Stimulated activated CD4-positive, alpha-beta T cell treated with anti-CD3 and anti-CD28 coated beads, Interleukin-2, amount 100 ng/mL, for 24 hours (primary cell): ENCODE results near the gene CNN2.
A peak's percentile ranks its signal among the peaks of the same experiment; 100 is the strongest.

ENCODE experiments used
- DNase-seq, 2 donors: peaks; one replicate each; pipeline ENCODE4 v3.0.0-alpha.2; 2020

The CNN2 gene

GRCh38 chr19:1025960-1026782, at the start of gene CNN2:
Gene CNN2 (plus strand): TSS chr19:1026608. CDS start chr19:1026662, 54 bp downstream.
- peak; percentile 74 to 79 for DNase-seq

- no peak for DNase-seq
Measured at GRCh38 chr19:977058-977464, 49.3 kb upstream of the CNN2 start.

- no peak for DNase-seq
Measured at GRCh38 chr19:979318-979741, 47.1 kb upstream of the CNN2 start.

- DNase-seq: no peak
Measured at GRCh38 chr19:980133-980998, 46.0 kb upstream of the CNN2 start.

DNA sequence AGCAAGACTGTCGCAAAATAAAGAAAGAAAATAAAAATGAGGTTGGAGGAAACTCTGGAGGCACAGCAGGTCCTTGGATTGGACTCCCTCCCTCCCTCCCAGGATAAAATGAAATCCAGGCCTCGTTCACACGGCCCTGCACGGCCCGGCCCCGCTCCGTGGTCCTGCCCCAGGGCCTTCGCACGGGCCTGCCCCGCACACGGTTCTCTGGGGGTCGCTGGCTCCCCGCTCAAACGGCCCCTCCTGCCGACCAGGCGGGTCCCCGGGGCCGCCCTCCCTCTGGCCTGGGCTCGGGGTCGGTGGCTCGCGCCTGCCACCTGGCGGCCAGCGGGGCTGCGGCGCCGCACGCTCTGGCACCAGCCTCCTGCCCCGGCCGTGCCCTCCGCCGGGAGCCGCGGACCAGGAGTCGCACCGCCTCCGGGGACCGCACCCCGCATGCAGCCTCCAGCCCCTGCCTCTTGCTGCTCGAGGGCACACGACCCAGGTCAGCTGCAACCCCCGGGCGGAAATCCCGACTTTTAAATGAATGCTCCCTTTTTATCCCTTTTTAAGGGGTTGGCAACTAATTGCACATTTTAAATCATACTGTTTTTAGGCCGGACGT, 43.7 kb upstream of the CNN2 start:
- DNase-seq: peak; percentile 81 to 85

- DNase-seq: peak; percentile 91 to 95
Measured at GRCh38 chr19:984165-984967, 42.0 kb upstream of the CNN2 start, which contains the start of gene WDR18. Gene WDR18 (plus strand): TSS chr19:984345. CDS start chr19:984354, 9 bp downstream.

DNA sequence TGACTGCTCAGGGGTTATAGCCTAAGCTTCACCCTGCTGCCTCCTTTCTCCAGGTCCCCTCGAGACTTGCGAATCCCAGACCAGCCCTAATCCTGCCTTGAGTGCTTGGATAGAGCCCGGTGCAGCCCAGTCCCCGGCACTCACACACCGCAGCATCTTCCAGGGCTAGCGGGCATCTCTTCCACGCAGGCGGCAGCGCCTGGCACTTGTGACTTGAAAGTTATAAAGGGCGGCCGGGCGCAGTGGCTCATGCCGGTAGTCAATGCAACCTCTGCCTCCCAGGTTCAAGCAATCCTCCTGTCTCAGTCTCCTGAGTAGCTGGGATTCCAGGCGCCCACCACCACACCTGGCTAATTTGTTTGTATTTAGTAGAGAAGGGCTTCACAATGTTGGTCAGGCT, 40.3 kb upstream of the CNN2 start:
- no peak for DNase-seq

DNA sequence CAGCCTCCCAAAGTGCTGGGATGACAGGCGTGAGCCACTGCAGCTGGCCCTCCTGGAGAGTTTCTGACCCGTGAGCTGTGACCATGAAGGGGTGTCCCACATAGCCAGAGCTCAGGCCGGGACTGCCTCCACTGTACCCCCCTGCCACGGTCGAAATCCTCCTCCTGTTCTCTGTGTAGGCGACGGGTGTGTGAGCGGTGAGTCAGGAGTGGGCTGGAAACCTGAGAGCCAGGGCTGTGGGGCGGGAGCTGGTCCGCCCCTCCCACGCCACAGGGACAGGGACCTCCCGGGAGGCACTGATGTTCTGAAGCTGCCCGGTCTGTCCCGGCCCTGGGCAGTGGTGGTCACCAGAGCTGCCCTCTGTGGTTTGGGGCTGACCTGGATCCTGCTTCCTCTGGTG, 38.3 kb upstream of the CNN2 start:
- no peak for DNase-seq

DNA sequence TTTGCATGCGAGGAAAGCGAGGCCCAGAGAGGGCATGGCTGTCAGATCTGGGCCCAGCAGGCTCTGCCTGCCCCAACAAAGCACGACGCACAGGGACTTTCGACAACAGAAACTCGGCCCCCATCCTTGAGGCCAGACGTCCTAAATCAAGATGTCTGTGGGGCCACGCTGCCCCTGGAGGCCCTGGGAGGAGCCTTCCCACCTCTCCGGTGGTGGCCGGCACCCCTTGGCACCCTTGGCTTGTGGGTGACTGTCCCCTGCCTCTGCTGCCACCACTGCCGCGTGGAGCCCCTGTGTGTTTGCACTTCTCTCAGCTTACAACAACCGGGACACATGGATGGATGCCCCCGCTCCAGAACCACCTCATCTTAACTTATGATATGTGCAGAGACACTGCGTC, 37.9 kb upstream of the CNN2 start:
- DNase-seq: no peak

DNA sequence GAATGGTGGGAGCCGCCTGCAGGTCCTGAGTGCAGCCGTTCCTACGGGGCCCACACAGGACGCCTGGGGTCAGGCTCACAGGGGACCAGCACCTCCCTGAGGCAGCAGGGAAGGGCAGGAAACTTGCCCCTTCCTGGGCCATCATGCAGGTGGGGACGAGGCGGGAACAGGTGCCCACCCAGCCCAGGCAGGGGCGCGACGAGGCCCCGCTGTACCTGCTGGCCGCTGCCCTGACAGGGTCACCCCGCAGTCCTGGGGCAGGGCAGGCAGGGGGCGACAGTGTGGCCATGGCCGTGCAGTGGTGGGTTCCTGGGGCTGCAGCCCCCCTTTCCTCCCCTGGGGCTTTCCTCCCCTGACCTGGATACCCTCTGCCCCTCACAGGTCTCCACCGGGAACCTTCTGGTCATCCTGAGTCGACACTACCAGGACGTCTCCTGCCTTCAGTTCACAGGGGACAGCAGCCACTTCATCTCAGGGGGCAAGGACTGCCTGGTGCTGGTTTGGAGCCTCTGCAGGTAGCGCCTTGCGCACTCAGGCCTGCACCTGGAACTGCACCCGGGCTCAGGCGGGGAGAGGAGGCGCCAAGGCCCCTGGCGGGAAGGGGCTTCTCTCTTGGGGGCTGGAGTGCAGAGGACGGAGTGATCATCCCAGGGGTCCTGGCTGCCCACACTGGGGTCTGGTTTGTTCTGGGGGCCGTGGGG, 36.9 kb upstream of the CNN2 start:
- DNase-seq: no peak

- DNase-seq: no peak
Measured at GRCh38 chr19:990119-990571, 36.3 kb upstream of the CNN2 start.

- DNase-seq: no peak
Measured at GRCh38 chr19:990746-991145, 35.7 kb upstream of the CNN2 start.

DNA sequence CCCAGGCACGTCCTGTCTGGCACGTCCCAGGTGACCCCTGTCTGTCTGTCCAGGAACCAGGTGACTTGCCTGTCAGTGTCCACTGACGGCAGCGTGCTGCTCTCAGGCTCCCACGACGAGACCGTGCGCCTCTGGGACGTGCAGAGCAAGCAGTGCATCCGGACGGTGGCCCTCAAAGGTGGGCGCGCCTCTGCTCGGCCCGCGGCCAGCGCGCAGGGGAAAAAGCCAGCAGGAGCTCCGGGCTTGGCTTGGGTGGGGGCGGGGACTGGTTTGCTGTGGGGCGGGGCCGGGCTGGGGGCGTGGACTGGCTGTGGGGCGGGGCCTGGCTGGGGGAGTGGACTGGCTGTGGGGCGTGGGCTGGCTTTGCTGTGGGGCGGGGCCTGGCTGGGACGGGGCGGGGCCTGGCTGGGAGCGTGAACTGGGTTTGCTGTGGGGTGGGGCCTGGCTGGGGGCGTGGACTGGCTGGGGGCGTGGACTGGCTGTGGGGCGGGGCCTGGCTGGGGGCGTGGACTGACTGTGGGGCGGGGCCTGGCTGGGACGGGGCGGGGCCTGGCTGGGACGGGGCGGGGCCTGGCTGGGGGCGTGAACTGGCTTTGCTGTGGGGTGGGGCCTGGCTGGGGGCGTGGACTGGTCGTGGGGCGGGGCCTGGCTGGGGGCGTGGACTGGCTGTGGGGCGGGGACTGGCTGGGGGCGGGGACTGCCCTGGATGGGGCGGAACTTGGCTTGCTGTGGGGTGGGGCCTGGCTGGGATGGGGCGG, 35.1 kb upstream of the CNN2 start:
- DNase-seq: peak; percentile 68 to 75

GRCh38 chr19:991932-992669, 34.3 kb upstream of the CNN2 start:
- no peak for DNase-seq

- DNase-seq: no peak
Measured at GRCh38 chr19:992670-993055, 33.7 kb upstream of the CNN2 start.

DNA sequence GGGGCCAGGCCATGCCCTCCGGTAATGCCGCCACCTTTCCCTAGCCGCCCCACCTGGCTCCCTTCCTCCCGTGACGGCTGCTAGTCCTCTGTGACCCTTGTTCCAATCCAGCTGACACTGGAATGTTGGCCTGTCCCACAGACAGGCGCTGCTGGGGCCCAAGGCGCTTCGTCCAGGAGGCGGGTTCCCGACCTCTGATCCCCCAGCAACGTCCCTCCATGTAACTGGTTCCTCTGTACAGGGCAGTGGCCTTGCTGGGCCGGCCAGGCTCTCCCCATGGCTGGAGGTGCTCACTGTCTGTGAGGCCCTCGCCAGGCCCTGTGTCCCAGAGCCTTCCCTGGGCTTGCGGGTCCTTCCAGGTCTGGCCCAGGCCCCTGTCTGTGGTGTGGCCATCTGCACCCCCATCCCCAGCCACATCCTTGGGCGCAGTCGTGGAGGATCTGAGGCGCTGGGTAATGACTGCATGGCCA, 33.0 kb upstream of the CNN2 start:
- no peak for DNase-seq

GRCh38 chr19:993831-994393, 32.5 kb upstream of the CNN2 start:
- no peak for DNase-seq

GRCh38 chr19:994516-994915, 31.9 kb upstream of the CNN2 start:
- DNase-seq: no peak

DNA sequence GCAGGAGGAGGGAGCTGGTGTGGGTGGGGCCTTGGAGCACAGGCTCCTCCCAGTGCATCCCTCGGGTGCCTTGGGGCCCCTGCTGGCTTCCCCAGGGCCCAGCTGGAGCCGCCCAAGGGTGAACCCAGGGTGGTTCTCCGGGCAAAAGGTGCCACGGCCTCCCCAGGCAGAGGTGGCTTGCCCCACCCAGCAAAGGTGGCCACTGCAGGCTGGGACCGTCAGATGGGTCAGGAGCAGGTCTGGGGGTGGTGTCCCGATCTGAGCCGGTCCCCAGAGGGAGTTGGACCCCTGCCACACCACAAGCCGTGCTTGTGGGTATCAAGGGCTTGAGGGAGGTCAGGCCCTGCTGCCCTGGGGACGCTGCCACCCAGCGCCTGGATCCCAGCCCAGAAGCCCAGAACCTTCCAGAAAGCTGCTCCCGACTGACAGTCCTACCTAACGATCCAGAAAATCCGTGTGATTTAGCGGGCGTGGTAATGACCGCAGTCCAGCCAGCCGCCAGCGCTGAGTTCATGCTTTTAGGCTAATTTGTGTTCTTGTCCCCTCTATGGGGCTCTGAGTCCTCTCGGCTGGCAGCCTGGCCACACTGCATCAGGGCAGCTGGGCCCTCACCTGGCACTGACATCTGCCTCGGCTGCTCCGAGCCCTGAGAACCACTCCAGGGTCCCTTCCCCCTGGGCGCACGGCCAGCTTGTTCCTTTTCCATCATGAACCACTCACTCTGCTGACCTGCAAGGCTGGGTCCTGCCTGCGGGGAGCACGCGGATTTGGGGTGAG, 31.2 kb upstream of the CNN2 start:
- DNase-seq: no peak
